Stomach (tissue), 4 donors: ENCODE data around the gene MYEOV.

Experiments
- CTCF ChIP-seq, 7 experiments: fragments of 450-650 bp in 4 of 7; fragments of 200-600 bp in 3 of 7; sonication (generic) in 3 of 7; IDR thresholded peaks; one replicate each; pipeline ENCODE4 v1.5.1; 2016 to 2019; ENCODE audit warnings: antibody characterized with exemption in 7 of 7, control low read depth in 2 of 7, mild to moderate bottlenecking in 1 of 7
- EP300 ChIP-seq: sonication (generic); formaldehyde crosslinking; IDR thresholded peaks from one replicate; pipeline ENCODE4 v1.6.1; 2017; ENCODE audit warnings: antibody characterized with exemption
- POLR2A ChIP-seq, 4 donors: fragments of 450-650 bp; IDR thresholded peaks; one replicate each; pipeline ENCODE4 v1.6.1; 2016; ENCODE audit warnings: antibody characterized with exemption in 4 of 4, control low read depth in 2 of 4, mild to moderate bottlenecking in 1 of 4, moderate library complexity in 1 of 4
- POLR2AphosphoS5 ChIP-seq, 3 donors: sonication (generic); formaldehyde crosslinking; IDR thresholded peaks; one replicate each; pipeline ENCODE4 v1.6.1; 2016; ENCODE audit warnings: antibody characterized with exemption in 3 of 3

- TF ChIP-seq CTCF (IDR thresholded peaks at IDR 0.05) (no peak), POLR2A (IDR thresholded peaks at IDR 0.05) (no peak), POLR2AphosphoS5 (IDR thresholded peaks at IDR 0.05) (no peak), EP300 (no peak)
These were observed 24.6 kb upstream of the MYEOV start for GRCh38 chr11:69269388-69269787.
